Progenitor cell of endocrine pancreas (in vitro differentiated cells): ENCODE data around the gene ZNF69. TPM values are rescaled to one million over a fixed set of nuclear protein-coding genes. Genes with fewer than 3 reads are reported as not detected.

ENCODE experiments used
- DNase-seq: peaks from one replicate; pipeline ENCODE4 v3.0.0; 2021; ENCODE audit warnings: low spot score; ENCODE audit not compliant: unreplicated experiment
- H3K27ac Mint-ChIP-seq: 2 replicates; pipeline ENCODE4 v1.8.0; 2021; ENCODE audit warnings: mild to moderate bottlenecking, moderate library complexity, mixed read lengths
- H3K27me3 Mint-ChIP-seq: 2 replicates; pipeline ENCODE4 v1.8.0; 2021; ENCODE audit warnings: mixed read lengths
- H3K36me3 Mint-ChIP-seq: 2 replicates; pipeline ENCODE4 v1.8.0; 2022; ENCODE audit warnings: mixed read lengths; ENCODE audit not compliant: insufficient read depth
- H3K4me1 Mint-ChIP-seq: 2 replicates; pipeline ENCODE4 v1.8.0; 2021; ENCODE audit warnings: low read depth, mixed read lengths
- H3K4me3 Mint-ChIP-seq: 2 replicates; pipeline ENCODE4 v1.8.0; 2021; ENCODE audit warnings: low read depth, mild to moderate bottlenecking, moderate library complexity, mixed read lengths
- H3K9me3 Mint-ChIP-seq: 2 replicates; pipeline ENCODE4 v1.8.0; 2021; ENCODE audit warnings: low read depth, mixed read lengths
- CTCF ChIP-seq: fragments of 200-600 bp; sonication (generic); IDR thresholded peaks from one replicate; pipeline ENCODE4 v1.5.0; 2021; ENCODE audit warnings: antibody characterized with exemption, mild to moderate bottlenecking; ENCODE audit not compliant: unreplicated experiment
- total RNA-seq: library from RNA; stranded (reverse); gene quantifications from 2 replicates; pipeline ENCODE4 v1.2.1, GENCODE V29; 2021

Gene ZNF69
- total RNA-seq, 1 donor from 2014 or later: 39.0 TPM

GRCh38 chr19:11950312-11950711 lies 62.7 kb downstream of the ZNF69 start:
- Mint-ChIP-seq H3K4me1 (no peaks in the 10 kb centered on the region), H3K9me3 (peaks cover 67% of the 10 kb centered on the region), H3K4me3 (no peak overlapping the region), H3K27ac (no peak overlapping the region), H3K27me3 (no peaks in the 10 kb centered on the region), H3K36me3 (peaks cover 81% of the 10 kb centered on the region)
- no peak for DNase-seq
- no peak for TF ChIP-seq CTCF

Other genes with a start within 250 kb of the ZNF69 start
- 12.0 and 12.4 TPM in 2 replicates for gene ZNF823, start 148.8 kb upstream of the ZNF69 start, total RNA-seq
- gene ZNF441, start 120.8 kb upstream of the ZNF69 start, total RNA-seq: 3.8 and 4.4 TPM in 2 replicates
- gene ZNF491, start 89.3 kb upstream of the ZNF69 start, total RNA-seq: 5.4 and 6.5 TPM in 2 replicates
- gene ZNF440, start 73.5 kb upstream of the ZNF69 start, total RNA-seq: 21.9 and 23.2 TPM in 2 replicates
- 2.0 and 2.5 TPM in 2 replicates for gene ZNF439, start 39.1 kb upstream of the ZNF69 start, total RNA-seq
- gene ZNF700, start 37.3 kb downstream of the ZNF69 start, total RNA-seq: 13.4 and 14.1 TPM in 2 replicates
- 8.7 and 8.9 TPM in 2 replicates for gene ZNF763, start 77.3 kb downstream of the ZNF69 start, total RNA-seq
- gene ZNF433, start 147.9 kb downstream of the ZNF69 start, total RNA-seq: 9.1 and 10.7 TPM in 2 replicates
- gene ZNF878, start 165.2 kb downstream of the ZNF69 start, total RNA-seq: 2.2 and 2.9 TPM in 2 replicates
- gene ZNF844, start 176.9 kb downstream of the ZNF69 start, total RNA-seq: 12.7 and 13.4 TPM in 2 replicates